ENCODE measurements around the gene PRLR. TPM values are rescaled to one million over a fixed set of nuclear protein-coding genes. Genes with fewer than 3 reads are reported as not detected.
"Not testable (repeated sequence)": the region's sequence is repeated elsewhere in the genome, so short reads cannot be mapped to it uniquely, and the experiment has no call there.

The PRLR gene
- total RNA-seq, 3 donors from 2014 or later = 0.19 to 0.25 (median 0.24) TPM

- H3K9me3 Mint-ChIP-seq = no peaks in the 10 kb centered on the region
- DNase-seq (no peak), ATAC-seq (no peak)
- H3K4me3 Mint-ChIP-seq = no peak overlapping the region
- H3K36me3 Mint-ChIP-seq (ENCODE audit: insufficient read depth) = no peaks in the 10 kb centered on the region
- peaks cover 12% of the 10 kb centered on the region for H3K27me3 Mint-ChIP-seq (ENCODE audit: low read depth)
- no peaks in the 10 kb centered on the region for H3K4me1 Mint-ChIP-seq (ENCODE audit: low read depth)
Measured at GRCh38 chr5:35194635-35195471, 35.4 kb downstream of the PRLR start.

GRCh38 chr5:35192506-35192905, 37.8 kb downstream of the PRLR start:
- Mint-ChIP-seq H3K4me1 (ENCODE audit: low read depth) (no peaks in the 10 kb centered on the region), H3K4me3 (no peak overlapping the region), H3K36me3 (ENCODE audit: insufficient read depth) (no peaks in the 10 kb centered on the region), H3K27me3 (ENCODE audit: low read depth) (peaks cover 3% of the 10 kb centered on the region), H3K9me3 (no peaks in the 10 kb centered on the region)
- no peak for ATAC-seq
- DNase-seq = no peak

- not testable (repeated sequence) for H3K36me3 Mint-ChIP-seq (ENCODE audit: insufficient read depth); H3K4me1 Mint-ChIP-seq (ENCODE audit: low read depth); DNase-seq; ATAC-seq; H3K4me3 Mint-ChIP-seq; H3K9me3 Mint-ChIP-seq; H3K27me3 Mint-ChIP-seq (ENCODE audit: low read depth)
Measured at GRCh38 chr5:35189801-35190200, 40.5 kb downstream of the PRLR start.

- H3K36me3 Mint-ChIP-seq (ENCODE audit: insufficient read depth) = no peaks in the 10 kb centered on the region
- H3K4me3 Mint-ChIP-seq = no peak overlapping the region
- H3K27me3 Mint-ChIP-seq (ENCODE audit: low read depth) = no peaks in the 10 kb centered on the region
- ATAC-seq (no peak), DNase-seq (no peak)
- H3K4me1 Mint-ChIP-seq (ENCODE audit: low read depth) = no peaks in the 10 kb centered on the region
- no peaks in the 10 kb centered on the region for H3K9me3 Mint-ChIP-seq
Measured at GRCh38 chr5:35188031-35188457, 42.2 kb downstream of the PRLR start.

- not testable (repeated sequence) for H3K27me3 Mint-ChIP-seq (ENCODE audit: low read depth); H3K4me1 Mint-ChIP-seq (ENCODE audit: low read depth); ATAC-seq; H3K9me3 Mint-ChIP-seq; DNase-seq; H3K36me3 Mint-ChIP-seq (ENCODE audit: insufficient read depth); H3K4me3 Mint-ChIP-seq
Measured at GRCh38 chr5:35187621-35188020, 42.7 kb downstream of the PRLR start.

- Mint-ChIP-seq H3K4me3 (no peak overlapping the region), H3K4me1 (ENCODE audit: low read depth) (no peaks in the 10 kb centered on the region), H3K27me3 (ENCODE audit: low read depth) (peaks cover 1% of the 10 kb centered on the region), H3K36me3 (ENCODE audit: insufficient read depth) (no peaks in the 10 kb centered on the region), H3K9me3 (no peaks in the 10 kb centered on the region)
- no peak for DNase-seq
- ATAC-seq = no peak
Measured at GRCh38 chr5:35186749-35187148, 43.5 kb downstream of the PRLR start.

GRCh38 chr5:35185518-35185917, 44.8 kb downstream of the PRLR start:
- Mint-ChIP-seq H3K4me3 (no peak overlapping the region), H3K4me1 (ENCODE audit: low read depth) (no peaks in the 10 kb centered on the region), H3K27me3 (ENCODE audit: low read depth) (peaks cover 1% of the 10 kb centered on the region), H3K9me3 (no peaks in the 10 kb centered on the region), H3K36me3 (ENCODE audit: insufficient read depth) (no peaks in the 10 kb centered on the region)
- no peak for ATAC-seq
- DNase-seq = no peak

GRCh38 chr5:35183556-35183955, 46.7 kb downstream of the PRLR start:
- peaks cover 1% of the 10 kb centered on the region for H3K27me3 Mint-ChIP-seq (ENCODE audit: low read depth)
- H3K9me3 Mint-ChIP-seq = no peaks in the 10 kb centered on the region
- no peaks in the 10 kb centered on the region for H3K4me1 Mint-ChIP-seq (ENCODE audit: low read depth)
- H3K36me3 Mint-ChIP-seq (ENCODE audit: insufficient read depth) = no peaks in the 10 kb centered on the region
- DNase-seq = no peak
- ATAC-seq = no peak
- no peak overlapping the region for H3K4me3 Mint-ChIP-seq

GRCh38 chr5:35182910-35183535, 47.3 kb downstream of the PRLR start:
- H3K4me1 Mint-ChIP-seq (ENCODE audit: low read depth) = no peaks in the 10 kb centered on the region
- no peaks in the 10 kb centered on the region for H3K36me3 Mint-ChIP-seq (ENCODE audit: insufficient read depth)
- H3K9me3 Mint-ChIP-seq = no peaks in the 10 kb centered on the region
- peak in 1 of 2 donors; percentile 37 for ATAC-seq
- no peak for DNase-seq
- H3K4me3 Mint-ChIP-seq = no peak overlapping the region
- H3K27me3 Mint-ChIP-seq (ENCODE audit: low read depth) = peaks cover 1% of the 10 kb centered on the region

GRCh38 chr5:35182486-35182885, 47.8 kb downstream of the PRLR start:
- ATAC-seq = no peak
- H3K36me3 Mint-ChIP-seq (ENCODE audit: insufficient read depth) = no peaks in the 10 kb centered on the region

GRCh38 chr5:35180046-35180445, 50.2 kb downstream of the PRLR start:
- peaks cover 4% of the 10 kb centered on the region for H3K27me3 Mint-ChIP-seq (ENCODE audit: low read depth)
- ATAC-seq (no peak), DNase-seq (no peak)
- H3K9me3 Mint-ChIP-seq = no peaks in the 10 kb centered on the region
- H3K4me1 Mint-ChIP-seq (ENCODE audit: low read depth) = no peaks in the 10 kb centered on the region
- H3K36me3 Mint-ChIP-seq (ENCODE audit: insufficient read depth) = no peaks in the 10 kb centered on the region
- no peak overlapping the region for H3K4me3 Mint-ChIP-seq

More at GRCh38 chr5:35182486-35182885, 47.8 kb downstream of the PRLR start:
- DNase-seq = no peak
- Mint-ChIP-seq H3K4me1 (ENCODE audit: low read depth) (no peaks in the 10 kb centered on the region), H3K4me3 (no peak overlapping the region), H3K27me3 (ENCODE audit: low read depth) (peaks cover 1% of the 10 kb centered on the region), H3K9me3 (no peaks in the 10 kb centered on the region)

GRCh38 chr5:35177783-35178182, 52.5 kb downstream of the PRLR start:
- DNase-seq = no peak
- H3K9me3 Mint-ChIP-seq = no peaks in the 10 kb centered on the region
- peaks cover 4% of the 10 kb centered on the region for H3K27me3 Mint-ChIP-seq (ENCODE audit: low read depth)
- no peak overlapping the region for H3K4me3 Mint-ChIP-seq
- H3K36me3 Mint-ChIP-seq (ENCODE audit: insufficient read depth) = no peaks in the 10 kb centered on the region
- H3K4me1 Mint-ChIP-seq (ENCODE audit: low read depth) = no peaks in the 10 kb centered on the region
- no peak for ATAC-seq

GRCh38 chr5:35172533-35172932, 57.8 kb downstream of the PRLR start:
- ATAC-seq (no peak), DNase-seq (no peak)
- Mint-ChIP-seq H3K27me3 (ENCODE audit: low read depth) (peaks cover 2% of the 10 kb centered on the region), H3K4me1 (ENCODE audit: low read depth) (no peaks in the 10 kb centered on the region), H3K4me3 (no peak overlapping the region), H3K36me3 (ENCODE audit: insufficient read depth) (no peaks in the 10 kb centered on the region), H3K9me3 (peaks cover 11% of the 10 kb centered on the region)

GRCh38 chr5:35171991-35172390, 58.3 kb downstream of the PRLR start:
- no peaks in the 10 kb centered on the region for H3K4me1 Mint-ChIP-seq (ENCODE audit: low read depth)
- ATAC-seq (no peak), DNase-seq (no peak)
- H3K36me3 Mint-ChIP-seq (ENCODE audit: insufficient read depth) = no peaks in the 10 kb centered on the region
- no peak overlapping the region for H3K4me3 Mint-ChIP-seq
- peaks cover 2% of the 10 kb centered on the region for H3K27me3 Mint-ChIP-seq (ENCODE audit: low read depth)
- H3K9me3 Mint-ChIP-seq = peaks cover 16% of the 10 kb centered on the region

- Mint-ChIP-seq H3K9me3 (peaks cover 21% of the 10 kb centered on the region), H3K4me1 (ENCODE audit: low read depth) (no peaks in the 10 kb centered on the region), H3K4me3 (no peak overlapping the region), H3K36me3 (ENCODE audit: insufficient read depth) (no peaks in the 10 kb centered on the region), H3K27me3 (ENCODE audit: low read depth) (peaks cover 2% of the 10 kb centered on the region)
- DNase-seq = no peak
- ATAC-seq = no peak
Measured at GRCh38 chr5:35171078-35171477, 59.2 kb downstream of the PRLR start.
